Left ventricle myocardium inferior (tissue), 1 donor: ENCODE measurements around the gene HECW1. TPM values are rescaled to one million over a fixed set of nuclear protein-coding genes. Genes with fewer than 3 reads are reported as not detected.

Source experiments
- DNase-seq: peaks from one replicate; pipeline ENCODE4 v3.0.0-alpha.2; 2020
- H3K27ac ChIP-seq: fragments of 200-600 bp; replicated peaks from 2 replicates; pipeline ENCODE4 v1.8.0; 2021
- H3K27me3 ChIP-seq: fragments of 200-600 bp; 2 replicates; pipeline ENCODE4 v1.8.0; 2021; ENCODE audit warnings: low read depth
- H3K36me3 ChIP-seq: fragments of 200-600 bp; 2 replicates; pipeline ENCODE4 v1.8.0; 2021
- H3K4me1 ChIP-seq: fragments of 200-600 bp; 2 replicates; pipeline ENCODE4 v1.8.0; 2021
- H3K4me3 ChIP-seq: fragments of 200-600 bp; 2 replicates; pipeline ENCODE4 v1.8.0; 2021; ENCODE audit warnings: mild to moderate bottlenecking, moderate library complexity
- H3K9me3 ChIP-seq: fragments of 200-600 bp; replicated peaks from 2 replicates; pipeline ENCODE4 v1.8.0; 2021
- intact Hi-C: fragments of 100-400 bp; cut with micrococcal nuclease; formaldehyde crosslinking; loops from one replicate; pipeline ENCODE4 v1.11.0; 2022
- total RNA-seq: library from RNA; stranded (reverse); fragmentation: NEBNext Ultra II Directional; extraction: Animal tissue kit (Norgen Biotek cat#: 25700); gene quantifications from one replicate; pipeline ENCODE4 v1.2.1, GENCODE V29; 2021
- TF ChIP-seq, protein P1 (sequence below): fragments of 200-600 bp; IDR thresholded peaks from 2 replicates; pipeline ENCODE4 v1.8.0; 2021; ENCODE audit warnings: antibody characterized with exemption, mild to moderate bottlenecking, borderline replicate concordance
- donor health status: DM: no; HTN: yes; CAD: no; lungs with severe emphysema.

Gene HECW1
- total RNA-seq, 1 donor from 2014 or later, result not detected

DNA sequence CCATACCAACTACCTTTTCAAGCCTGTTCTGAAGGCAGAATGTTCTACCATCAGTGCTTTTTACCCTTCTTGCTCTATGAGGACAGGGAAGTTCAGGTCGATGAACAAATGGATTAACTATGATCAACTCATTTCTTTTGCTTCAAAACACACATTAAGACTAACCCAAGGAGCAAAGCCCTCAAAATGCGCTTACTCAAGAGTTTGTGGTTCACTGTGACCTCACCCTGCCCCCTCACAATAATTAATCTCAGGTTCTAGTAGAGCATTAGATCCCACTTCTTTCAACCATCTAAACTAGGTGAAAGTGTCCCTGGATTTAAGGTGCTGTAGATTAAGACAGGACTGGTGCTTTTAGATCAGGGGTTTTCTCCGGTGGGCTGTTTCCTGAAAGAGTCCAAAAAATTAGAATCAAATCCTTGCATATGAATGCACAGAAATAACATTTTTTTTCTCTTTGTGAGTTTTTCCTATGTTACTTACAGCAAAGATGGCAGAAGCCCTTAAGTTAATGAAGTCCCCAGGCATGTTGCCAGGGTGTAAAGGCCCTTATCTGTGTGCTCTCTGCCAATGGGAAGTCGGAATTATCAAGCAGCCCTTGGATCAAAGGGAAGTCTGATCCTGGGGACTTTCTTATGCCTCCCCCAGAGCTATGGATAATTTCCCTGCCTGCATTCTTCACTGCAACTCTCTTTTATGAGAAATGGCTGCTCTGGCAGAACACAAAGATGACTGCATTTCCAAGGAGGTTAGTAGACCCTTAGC lies 264.9 kb downstream of the HECW1 start:
- no peaks in the 10 kb centered on the region for H3K4me1 ChIP-seq

DNA sequence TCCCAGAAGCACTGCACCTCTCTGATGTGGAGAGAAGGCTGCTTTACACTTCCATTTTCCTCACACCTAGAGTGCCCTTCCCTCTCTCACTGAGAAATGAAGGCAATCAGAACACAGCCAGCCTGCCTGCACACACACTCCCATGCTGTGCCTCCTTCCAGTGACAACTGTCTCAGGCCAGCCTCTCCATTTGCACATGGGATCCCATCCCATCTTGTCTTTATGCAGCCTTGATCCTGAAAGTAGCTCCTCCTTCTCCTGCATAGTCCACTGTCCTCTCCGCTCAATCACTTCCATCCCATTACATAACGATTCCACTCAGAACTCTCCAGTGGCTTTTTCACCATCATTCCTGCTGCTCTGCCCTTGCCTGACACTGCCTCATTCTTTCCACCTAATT lies 266.8 kb downstream of the HECW1 start:
- Histone ChIP-seq H3K27ac (no peak overlapping the region), H3K36me3 (no peaks in the 10 kb centered on the region), H3K4me3 (no peak overlapping the region), H3K4me1 (no peaks in the 10 kb centered on the region), H3K27me3 (peaks cover 4% of the 10 kb centered on the region), H3K9me3 (no peaks in the 10 kb centered on the region)
- DNase-seq, result no peak
- TF ChIP-seq, protein P1, sequence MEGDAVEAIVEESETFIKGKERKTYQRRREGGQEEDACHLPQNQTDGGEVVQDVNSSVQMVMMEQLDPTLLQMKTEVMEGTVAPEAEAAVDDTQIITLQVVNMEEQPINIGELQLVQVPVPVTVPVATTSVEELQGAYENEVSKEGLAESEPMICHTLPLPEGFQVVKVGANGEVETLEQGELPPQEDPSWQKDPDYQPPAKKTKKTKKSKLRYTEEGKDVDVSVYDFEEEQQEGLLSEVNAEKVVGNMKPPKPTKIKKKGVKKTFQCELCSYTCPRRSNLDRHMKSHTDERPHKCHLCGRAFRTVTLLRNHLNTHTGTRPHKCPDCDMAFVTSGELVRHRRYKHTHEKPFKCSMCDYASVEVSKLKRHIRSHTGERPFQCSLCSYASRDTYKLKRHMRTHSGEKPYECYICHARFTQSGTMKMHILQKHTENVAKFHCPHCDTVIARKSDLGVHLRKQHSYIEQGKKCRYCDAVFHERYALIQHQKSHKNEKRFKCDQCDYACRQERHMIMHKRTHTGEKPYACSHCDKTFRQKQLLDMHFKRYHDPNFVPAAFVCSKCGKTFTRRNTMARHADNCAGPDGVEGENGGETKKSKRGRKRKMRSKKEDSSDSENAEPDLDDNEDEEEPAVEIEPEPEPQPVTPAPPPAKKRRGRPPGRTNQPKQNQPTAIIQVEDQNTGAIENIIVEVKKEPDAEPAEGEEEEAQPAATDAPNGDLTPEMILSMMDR, result no peak
- intact Hi-C loops, result no loop called here

More for the DNA sequence above, 264.9 kb downstream of the HECW1 start:
- no peak for DNase-seq
- Histone ChIP-seq H3K36me3 (no peaks in the 10 kb centered on the region), H3K27ac (no peak overlapping the region), H3K27me3 (peaks cover 12% of the 10 kb centered on the region), H3K9me3 (no peaks in the 10 kb centered on the region), H3K4me3 (no peak overlapping the region)
- TF ChIP-seq, protein P1, result no peak
- intact Hi-C loops, result no loop called here

GRCh38 chr7:43384616-43385308 lies 272.3 kb downstream of the HECW1 start:
- TF ChIP-seq, protein P1, result no peak
- Histone ChIP-seq H3K27me3 (peaks cover 24% of the 10 kb centered on the region), H3K4me1 (no peaks in the 10 kb centered on the region), H3K36me3 (no peaks in the 10 kb centered on the region), H3K27ac (no peak overlapping the region), H3K4me3 (no peak overlapping the region), H3K9me3 (no peaks in the 10 kb centered on the region)
- intact Hi-C loops, result no loop called here
- no peak for DNase-seq

DNA sequence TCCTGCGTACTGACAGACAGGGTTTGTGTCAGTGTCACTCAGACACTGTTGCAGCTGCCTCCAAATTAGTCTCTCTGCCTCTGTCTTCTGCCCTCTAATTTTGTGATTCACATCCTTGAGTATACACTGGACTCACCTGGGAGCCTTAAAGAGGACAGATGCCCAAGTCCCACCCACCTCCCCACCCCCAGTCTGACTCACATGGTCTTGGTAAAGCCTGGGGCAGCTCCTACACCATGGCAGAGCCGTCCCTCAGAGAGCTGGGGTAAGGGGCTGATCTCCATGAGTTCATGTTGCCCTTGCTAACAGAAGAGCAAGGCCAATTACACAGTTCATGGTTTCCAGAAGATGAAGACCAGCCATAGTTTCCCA lies 272.8 kb downstream of the HECW1 start:
- TF ChIP-seq, protein P1, result no peak
- Histone ChIP-seq H3K27ac (no peak overlapping the region), H3K27me3 (peaks cover 24% of the 10 kb centered on the region), H3K36me3 (no peaks in the 10 kb centered on the region), H3K9me3 (no peaks in the 10 kb centered on the region), H3K4me3 (no peak overlapping the region), H3K4me1 (no peaks in the 10 kb centered on the region)
- intact Hi-C loops, result no loop called here
- DNase-seq, result no peak

DNA sequence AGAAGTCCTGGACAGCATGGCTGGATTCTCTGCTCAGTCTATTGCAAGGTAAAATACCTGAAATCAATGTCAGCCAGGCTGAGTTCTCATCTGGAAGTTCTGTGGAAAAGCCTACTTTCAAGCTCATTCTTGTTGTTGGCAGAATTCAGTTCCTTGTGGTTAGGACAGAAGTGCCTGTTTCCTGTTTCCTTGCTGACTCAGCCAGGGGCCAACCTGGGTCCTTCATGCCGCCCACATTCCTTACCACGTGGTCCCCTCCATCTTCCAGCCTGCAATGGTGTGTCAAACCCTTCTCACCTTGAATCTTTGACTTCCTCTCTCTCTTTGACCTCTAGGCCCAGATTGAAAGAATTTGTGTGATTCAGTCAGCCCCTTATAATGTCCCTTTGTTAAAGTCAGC lies 273.4 kb downstream of the HECW1 start:
- Histone ChIP-seq H3K9me3 (no peaks in the 10 kb centered on the region), H3K4me1 (no peaks in the 10 kb centered on the region), H3K27me3 (peaks cover 24% of the 10 kb centered on the region), H3K4me3 (no peak overlapping the region), H3K36me3 (no peaks in the 10 kb centered on the region), H3K27ac (no peak overlapping the region)
- intact Hi-C loops, result no loop called here
- TF ChIP-seq, protein P1, result no peak
- no peak for DNase-seq
